Activated T-cell treated with anti-CD3 and anti-CD28 coated beads, Interleukin-2, amount 50 U/mL, for 48 hours (primary cell): ENCODE measurements around the gene SNX14.
"Not testable (repeated sequence)": the region's sequence is repeated elsewhere in the genome, so short reads cannot be mapped to it uniquely, and the experiment has no call there.

ENCODE experiments used
- DNase-seq, 2 experiments: peaks; one replicate each; pipeline ENCODE4 v3.0.0-alpha.2; 2020

SNX14 gene, protein sequence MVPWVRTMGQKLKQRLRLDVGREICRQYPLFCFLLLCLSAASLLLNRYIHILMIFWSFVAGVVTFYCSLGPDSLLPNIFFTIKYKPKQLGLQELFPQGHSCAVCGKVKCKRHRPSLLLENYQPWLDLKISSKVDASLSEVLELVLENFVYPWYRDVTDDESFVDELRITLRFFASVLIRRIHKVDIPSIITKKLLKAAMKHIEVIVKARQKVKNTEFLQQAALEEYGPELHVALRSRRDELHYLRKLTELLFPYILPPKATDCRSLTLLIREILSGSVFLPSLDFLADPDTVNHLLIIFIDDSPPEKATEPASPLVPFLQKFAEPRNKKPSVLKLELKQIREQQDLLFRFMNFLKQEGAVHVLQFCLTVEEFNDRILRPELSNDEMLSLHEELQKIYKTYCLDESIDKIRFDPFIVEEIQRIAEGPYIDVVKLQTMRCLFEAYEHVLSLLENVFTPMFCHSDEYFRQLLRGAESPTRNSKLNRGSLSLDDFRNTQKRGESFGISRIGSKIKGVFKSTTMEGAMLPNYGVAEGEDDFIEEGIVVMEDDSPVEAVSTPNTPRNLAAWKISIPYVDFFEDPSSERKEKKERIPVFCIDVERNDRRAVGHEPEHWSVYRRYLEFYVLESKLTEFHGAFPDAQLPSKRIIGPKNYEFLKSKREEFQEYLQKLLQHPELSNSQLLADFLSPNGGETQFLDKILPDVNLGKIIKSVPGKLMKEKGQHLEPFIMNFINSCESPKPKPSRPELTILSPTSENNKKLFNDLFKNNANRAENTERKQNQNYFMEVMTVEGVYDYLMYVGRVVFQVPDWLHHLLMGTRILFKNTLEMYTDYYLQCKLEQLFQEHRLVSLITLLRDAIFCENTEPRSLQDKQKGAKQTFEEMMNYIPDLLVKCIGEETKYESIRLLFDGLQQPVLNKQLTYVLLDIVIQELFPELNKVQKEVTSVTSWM

DNA sequence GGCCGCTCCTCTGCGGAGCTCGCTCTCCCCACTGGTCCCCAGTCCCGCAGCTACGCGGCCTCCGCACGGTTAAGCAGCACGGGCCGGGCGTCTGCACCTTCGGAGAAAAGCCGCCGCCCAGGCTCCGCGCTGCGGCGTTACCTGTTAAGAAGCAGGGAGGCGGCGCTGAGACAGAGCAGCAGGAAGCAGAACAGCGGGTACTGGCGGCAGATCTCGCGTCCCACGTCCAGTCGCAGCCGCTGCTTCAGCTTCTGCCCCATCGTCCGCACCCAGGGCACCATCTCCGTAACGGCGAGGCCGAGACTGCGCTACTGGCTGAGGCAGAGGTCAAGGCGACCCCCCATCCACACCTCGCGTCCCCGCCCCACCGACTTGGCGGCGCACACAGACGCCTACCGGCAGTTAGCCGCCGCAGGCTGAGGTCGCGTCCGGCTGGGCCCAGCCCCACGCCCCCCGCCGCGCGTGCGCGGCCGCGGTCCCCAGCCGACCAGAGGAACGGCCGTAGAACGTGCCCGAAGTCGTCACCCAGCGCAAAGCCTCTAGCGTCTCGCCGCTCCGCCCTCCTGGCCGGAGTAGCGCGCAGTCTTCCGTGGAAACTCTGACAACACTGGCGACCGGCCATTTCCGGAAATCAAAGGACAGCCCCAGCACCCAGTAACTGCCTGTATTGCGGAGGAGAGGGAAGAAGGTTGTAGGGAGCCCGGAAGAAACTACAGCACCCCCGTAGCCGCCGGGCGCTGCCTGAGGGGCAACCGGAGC is at the start of gene SNX14:
SNX14 (minus strand) TSS at position 421 of the 759 bp plus-strand sequence; CDS start at position 281, 140 bp downstream.
- peak; percentile 88 to 89 for DNase-seq

DNA sequence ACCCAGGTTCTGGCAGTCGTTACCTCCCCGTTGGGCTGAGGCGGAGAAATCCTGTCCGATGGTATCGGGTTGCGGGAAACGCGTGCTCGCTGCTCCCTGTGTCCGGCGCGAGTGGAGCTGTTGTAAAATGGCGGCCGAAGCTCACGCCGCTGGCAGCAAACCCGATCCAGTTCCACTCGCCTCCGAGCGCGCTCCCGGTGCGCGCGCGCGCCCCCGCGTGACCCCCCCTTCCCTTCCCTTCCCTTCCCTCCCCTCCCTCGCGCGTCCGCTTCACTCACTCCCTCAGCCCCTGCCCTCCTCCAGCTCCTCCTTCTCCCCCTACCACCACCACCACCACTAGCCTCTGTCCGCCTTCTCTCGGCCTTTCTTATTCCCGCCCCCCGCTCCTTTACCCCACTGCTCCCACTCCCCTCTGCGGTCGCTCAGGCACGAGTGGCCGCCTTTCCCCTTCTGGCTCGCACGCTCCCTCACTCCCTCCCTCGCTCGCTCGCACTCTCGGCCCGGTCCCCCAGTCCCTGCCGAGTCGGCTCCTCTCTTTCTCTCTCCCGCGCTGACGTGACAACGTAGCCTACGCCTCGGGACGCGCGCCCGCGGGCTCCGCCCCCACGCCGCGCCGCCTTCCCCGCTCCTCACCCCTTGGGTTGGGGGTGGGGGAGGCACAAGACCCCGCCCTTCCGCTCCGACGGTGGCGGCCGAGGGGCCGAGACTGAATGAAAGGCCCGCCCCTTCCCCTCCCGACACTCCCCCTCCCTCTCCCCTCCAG is 49.3 kb upstream of the SNX14 start, which contains the start of gene SYNCRIP:
SYNCRIP (minus strand) TSS at position 113 of the 763 bp plus-strand sequence. CDS start 1,447 bp downstream, outside the sequence.
- peak; percentile 98 to 99 for DNase-seq

DNA sequence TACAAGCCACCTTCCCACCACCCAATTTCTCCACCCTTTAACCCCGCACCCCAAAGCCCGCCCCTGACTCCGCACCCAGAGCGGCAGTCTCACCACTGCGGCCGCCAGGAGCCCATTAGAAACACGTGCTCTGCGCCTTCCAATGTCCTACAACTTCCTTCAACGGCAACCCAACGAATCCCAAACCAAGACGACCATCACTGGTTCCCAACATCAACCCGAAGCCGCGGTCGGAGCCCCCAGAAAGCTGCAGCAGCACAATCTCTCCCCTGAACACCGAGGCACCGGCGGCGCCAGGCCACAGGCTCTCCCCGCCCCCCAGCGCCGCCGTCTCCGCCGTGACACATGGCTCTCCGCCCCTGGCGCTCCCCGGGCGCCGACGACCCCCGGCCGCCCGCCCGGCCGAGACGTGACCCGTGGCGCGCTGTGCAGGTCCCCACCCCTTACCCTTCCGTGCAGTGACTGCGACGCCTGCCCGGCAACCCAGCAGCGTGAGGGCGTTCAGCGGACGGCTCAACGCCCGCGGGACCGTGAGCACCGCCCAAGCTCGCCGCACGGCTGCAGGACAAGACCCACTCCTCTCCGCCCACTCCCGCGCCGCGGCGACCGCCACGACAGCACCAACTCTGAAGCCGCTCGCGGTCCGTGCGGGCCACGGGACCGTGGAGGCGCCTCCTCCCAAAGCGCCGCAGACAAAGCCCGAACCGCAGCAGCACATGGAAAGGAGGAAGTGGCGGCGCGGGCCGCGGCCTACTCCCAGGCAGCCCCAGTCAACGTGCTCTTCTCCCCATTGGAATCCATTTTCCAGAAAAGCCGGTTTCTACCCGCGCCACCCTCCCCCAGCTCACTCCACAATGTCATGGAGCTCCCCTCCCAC is 48.5 kb upstream of the SNX14 start:
- peak; percentile 67 to 70 for DNase-seq

DNA sequence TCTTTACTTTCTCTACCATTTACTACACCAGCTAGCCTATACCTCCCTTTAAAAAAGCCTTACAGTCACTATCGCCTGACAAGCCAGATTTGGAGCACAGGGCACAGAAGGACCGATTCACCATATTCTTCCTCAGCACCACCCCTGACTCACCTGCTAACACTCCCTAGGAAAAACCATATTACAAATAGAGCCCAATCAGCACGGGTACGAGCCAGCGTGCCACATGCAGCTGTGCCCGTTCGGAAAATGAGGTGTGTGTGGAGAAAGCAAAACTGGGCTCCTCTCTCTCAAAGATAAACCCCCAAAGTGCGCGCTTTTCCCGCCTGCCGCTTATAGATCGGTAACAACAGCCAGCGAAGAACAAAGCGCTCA is 47.9 kb upstream of the SNX14 start:
- no peak for DNase-seq

DNA sequence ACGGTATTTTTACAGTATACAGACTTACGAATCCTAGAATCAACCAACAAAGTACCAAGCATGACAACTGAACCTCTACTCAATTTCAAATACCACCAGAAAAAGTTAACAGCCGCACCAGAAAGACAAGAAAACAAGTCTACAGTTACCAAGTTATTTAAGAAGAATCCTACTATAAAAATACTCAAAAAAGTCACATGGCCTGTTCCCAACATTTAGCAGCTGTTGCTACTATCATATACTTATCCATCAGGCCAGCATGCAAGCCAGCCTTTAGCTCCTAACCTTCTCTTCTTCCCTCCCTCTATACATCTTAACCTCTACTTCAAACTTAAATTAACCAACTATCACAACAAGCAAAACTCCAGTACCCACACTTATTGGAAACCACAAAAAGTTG is 47.2 kb upstream of the SNX14 start:
- no peak for DNase-seq

DNA sequence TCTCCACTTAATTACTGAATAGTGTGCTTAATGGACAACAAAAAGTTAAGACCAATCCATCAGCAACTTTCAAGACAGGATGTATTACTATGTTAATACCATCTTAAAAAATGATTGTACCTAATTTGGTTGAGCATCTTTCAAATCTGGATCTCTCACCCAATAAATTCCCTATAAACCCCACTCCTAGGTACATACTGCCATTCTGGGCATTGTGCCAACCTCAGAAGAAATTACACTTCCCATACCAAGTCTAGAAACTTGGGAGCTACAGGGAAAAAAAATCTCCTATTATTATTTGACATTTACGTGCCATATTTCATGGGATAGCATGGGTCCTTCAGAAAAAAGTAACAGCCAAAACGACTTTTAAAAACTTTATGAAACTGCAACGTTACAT is 43.9 kb upstream of the SNX14 start:
- no peak for DNase-seq

DNA sequence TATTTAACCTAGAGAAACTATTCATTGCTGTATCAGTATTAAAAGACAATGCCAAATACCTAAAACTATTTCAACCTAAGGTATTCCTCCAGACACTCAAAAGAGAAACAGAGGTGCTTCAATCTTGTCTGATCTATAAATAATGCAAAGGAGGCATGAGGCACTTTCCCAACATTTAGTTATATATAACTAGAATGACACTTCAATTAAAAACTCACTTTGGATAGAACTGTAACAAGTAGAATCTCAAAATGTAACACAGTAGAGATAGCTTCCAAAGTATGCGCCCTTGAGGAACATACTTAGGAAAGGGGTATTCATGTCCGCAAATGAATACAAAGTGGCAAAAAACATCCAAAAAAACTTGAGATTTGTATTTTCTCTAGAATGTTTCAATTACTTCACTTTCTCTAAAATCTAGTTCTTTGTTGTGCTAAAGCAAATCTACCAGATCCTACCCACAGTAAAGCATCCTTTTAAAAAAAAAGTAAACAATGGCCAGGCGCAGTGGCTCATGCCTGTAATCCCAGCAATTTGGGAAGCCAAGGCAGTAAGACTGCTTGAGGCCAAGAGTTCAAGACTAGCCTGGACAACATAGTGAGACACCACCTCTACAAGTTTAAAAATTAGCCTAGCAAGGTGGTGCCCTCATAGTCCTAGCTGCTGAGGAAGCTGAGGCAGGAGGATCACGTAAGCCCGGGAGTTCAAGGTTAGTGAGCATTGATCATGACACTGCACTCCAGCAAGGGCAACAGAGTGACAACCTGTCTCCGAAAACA is 38.7 kb upstream of the SNX14 start:
- no peak for DNase-seq

DNA sequence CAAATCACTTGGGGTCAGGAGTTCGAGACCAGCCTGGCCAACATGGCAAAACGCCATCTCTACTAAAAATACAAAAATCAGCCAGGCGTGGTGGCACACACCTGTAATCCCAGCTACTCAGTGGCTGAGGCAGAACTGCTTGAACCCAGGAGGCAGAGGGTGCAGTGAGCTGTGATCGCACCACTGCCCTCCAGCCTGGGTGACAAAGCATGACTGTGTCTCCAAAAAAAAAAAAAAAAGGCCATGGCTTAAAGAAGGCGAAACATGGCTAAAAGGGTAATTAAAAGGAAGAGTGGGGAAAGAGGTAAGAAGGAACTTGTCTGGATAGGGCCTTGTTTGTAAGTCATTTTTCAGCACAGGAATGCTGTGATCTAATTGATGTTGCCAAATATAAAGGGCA is 37.5 kb upstream of the SNX14 start:
- DNase-seq, result not testable (repeated sequence)

DNA sequence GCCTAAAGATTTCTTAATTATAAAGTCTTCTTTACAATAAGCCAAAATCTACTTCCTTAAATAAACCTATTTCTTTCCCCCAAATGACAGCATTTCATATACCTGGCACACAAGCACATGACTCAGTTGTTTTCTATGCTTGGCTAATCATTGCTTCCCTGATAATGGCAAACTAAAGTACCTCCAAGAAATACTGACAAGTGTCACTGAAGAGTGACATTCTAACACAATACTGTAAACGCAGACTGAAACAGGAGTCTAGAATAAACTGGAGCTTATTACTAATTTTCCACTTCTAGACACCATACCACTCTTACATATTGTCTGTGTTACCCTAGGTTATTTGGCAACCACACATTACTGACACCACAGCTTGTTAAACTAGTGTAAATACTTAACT is 34.7 kb upstream of the SNX14 start:
- no peak for DNase-seq

DNA sequence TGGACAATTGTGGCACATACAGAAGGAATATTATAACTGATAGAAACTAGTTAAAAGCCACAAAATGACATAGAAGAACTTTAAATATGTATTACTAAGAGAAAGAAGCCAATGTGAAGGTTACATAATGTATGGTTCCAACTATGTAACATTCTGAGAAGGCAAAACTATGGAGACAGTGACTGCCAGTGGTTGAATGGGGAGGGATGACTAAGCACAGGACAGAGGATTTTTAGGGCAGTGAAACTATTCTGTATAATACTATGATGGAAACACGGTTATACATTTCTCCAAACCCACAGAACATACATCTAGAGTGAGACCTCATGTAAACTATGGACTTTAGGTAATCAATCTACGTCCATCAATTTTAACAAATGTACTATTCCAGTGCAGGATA is 26.6 kb upstream of the SNX14 start:
- no peak for DNase-seq

DNA sequence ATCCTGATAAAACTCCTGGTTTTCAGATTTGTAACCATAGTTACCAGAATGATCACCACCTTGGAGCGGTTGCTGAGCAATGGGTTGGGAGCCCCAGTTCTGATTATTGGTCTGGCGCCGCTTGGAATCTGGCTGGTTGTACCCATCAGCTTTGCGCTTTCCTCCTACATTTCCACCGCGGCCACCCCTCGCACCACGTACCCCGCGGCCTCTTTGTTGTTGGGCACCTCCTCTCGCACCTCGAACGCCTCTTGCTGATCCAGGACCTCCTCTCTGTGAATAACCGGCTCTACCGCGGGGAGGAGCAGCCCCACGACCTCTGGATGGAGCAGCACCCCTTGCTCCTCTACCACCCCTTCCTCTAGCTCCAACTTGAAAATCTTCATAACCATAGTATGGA is 21.1 kb upstream of the SNX14 start:
- no peak for DNase-seq

DNA sequence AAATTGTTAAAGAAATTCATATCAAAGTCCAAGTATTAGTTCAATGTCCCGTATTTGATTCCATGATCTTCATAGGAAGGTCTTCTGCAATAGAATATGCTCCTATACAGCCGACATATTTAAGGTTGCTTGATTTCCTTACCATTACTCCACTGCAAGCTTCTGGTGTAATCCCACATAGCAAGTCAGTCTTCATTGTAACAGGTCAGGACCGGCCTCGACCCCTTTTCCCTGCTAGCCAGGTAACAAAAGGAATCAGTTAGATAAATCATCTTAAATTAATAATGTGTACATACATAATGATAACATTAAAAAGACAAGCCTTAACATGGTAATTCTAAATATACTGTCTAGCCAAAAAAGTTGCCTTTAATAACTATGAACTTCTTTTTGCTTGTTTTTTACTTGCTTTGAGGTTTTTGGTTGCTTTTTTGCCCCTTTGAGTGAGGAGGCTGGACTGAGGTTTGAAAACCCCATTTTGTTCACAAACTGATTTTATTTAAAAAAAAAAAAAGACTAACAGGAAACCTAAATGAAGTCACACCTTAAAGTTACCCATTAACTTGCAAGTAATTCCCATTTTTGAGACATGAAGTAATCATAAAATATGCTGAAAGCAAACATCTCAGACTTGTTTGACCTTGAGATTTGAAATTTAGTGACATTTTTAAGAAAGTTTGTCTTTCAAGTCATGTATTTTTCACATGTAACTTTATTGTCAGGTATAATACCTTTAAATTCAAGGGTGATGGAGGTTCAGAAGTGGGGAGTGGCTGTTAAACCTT is 19.2 kb upstream of the SNX14 start:
- DNase-seq, result no peak

DNA sequence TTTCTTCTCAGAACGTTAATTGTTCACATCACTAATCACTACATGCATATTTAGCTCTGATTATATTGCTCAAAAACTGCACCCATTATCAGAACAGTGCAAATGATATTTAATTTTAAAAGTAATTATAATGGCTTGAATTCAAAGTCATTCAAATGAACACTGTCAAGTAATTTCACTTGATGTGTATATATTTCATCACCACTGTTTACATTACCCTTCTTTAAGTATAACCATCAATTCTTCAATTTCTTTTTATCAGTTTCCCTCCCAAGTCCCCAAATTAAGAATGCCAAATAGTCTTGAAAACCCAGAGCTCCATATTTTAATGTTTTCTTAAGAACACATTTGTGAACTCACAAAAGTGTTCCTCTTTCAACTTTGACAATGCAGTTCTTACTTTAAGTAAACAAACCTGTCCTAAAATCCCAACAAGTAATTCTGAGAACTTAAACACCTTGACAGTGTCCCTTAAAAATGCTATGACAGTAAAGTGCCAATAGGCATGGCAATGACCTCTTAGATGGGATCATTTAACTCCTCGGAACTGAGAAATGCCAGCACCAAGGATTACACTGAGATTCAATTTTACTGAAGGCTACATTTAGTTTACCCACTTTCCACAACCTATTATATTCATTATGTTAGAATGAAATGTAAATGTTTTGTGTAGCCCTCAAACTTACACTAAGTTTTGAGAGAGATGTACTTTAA is 16.7 kb upstream of the SNX14 start:
- DNase-seq, result no peak

DNA sequence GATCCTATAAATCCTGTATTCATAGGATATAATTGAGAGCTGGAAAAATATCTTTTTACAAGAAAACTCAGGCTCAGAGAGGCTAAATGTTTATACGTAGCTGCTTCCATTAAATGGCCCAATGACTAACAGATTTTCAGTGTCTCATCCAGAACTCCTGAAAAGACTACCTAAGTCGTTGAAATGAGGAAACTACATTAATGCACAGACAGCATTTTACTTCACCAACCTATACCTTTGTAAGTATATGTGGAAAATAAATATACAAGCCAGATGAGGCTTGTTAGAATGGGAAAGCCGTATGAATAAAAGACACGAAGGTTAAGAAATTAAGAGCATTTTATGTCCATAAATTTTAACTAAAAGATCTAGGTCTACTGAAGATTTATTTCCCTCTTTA is 8.4 kb upstream of the SNX14 start:
- no peak for DNase-seq

DNA sequence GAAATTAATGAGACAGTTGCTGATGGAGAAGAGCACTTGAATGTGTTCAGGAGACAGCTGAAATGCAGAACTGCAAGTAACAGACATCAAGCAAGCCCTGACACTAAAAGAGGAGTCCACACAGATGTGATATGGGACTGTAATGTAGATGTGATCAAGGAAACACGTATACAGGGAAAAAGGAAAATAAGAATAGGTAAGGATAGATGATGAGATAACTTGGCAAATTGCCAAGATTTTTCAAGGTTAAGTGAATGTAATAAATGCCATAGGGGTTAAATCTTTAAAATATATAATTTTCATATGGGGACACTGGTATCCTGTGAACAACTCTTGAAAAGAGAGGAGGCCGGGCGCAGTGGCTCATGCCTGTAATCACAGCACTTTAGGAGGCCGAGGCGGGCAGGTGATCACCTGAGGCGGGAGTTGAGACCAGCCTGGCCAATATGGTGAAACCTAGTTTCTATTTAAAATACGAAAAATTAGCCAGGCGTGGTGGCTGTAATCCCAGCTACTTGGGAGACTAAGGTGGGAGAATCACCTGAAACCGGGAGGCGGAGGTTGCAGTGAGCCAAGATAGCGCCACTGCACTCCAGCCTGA is 7.2 kb upstream of the SNX14 start:
- DNase-seq, result no peak

DNA sequence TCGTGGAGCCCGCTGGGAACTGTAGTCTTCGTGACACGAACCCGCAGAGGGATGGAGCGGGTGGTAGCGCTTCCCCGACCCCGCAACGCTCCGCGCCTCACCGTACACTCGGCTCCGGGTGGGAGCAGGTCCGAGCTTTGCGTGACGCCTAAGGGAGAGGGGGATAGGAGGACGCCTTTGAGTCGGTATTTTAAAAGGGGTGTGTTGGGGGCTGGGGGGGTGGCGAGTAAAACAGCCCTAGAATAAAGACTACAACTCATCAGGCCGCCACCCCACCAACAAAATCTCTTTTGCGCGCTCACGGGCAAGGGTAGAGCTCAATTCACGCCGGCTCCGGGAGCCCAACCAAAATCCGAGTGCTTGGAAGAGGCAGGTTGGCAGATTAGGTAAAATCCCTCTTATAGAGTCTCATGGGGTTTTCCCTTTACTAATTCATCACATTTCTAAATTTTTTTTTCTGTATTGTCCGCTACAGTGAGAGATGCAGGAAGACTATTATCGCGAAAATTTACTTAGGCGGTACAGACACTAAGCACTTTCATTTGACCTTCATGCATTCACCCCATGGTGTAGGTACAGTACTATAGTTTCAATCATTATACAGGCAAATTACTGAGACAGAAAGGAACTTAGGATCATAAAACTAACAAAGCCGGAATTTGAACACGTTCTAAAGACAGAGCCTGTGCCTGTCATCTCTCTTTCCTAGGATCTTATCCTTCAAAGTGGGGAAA is 706 bp upstream of the SNX14 start:
- DNase-seq, result no peak

DNA sequence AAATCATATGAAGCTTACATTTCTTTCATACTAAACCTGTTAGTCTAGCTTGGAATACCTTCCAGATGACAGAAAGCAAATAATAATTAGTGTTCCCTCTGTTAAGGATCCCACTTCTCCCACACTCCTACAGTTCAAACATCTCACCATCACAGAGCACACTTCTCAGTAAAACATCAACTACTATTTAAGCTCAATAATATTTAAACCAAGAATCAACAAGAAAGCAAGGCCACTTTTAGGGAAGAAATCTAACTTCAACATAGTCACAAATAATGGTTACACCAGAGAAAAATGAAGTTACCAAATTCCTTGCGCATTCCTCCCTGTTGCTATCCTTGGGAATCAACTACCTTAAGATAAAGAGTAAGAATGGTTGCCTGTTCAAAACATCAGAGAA is 1.6 kb downstream of the SNX14 start:
- DNase-seq, result no peak

DNA sequence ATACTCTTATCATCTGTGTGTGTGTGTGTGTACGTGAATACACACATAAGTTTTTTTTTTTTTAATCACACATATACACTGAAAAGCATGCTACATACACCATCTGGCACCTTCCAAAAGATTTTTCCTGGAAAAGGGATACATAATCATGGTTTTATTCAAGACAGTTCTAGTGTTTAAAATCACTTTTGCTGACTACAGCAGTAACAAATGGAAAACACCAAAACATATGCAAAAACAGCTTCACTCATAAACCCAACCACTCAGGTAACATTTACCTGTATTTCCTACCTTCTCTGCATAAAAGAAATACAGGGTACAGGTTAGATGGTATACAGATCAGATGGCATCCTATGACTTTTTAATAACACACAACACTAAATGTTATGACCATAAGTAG is 2.5 kb downstream of the SNX14 start:
- DNase-seq, result no peak
